Heart left ventricle (tissue), 16 donors: ENCODE results near the gene FBXO15. TPM values are rescaled to one million over a fixed set of nuclear protein-coding genes. Genes with fewer than 3 reads are reported as not detected.

ENCODE experiments used
- ATAC-seq, 4 donors: fragments of 200-7000 bp; cut with Tn5 transposase; one replicate each; pipeline ENCODE4 v1.9.1; 2020 to 2022; ENCODE audit warnings: moderate library complexity in 4 of 4, mild to moderate bottlenecking in 3 of 4, moderate number of reproducible peaks in 1 of 4
- DNase-seq, 5 donors: peaks; one replicate each; pipeline ENCODE4 v3.0.0-alpha.2; 2020
- H3K27ac ChIP-seq, 12 donors: fragments of 200-600 bp; sonication (generic) in 4 of 12; one replicate each; pipeline versions ENCODE4 v1.5.0 to v1.8.0; 2016 to 2022; ENCODE audit warnings: mild to moderate bottlenecking in 2 of 12
- H3K27me3 ChIP-seq, 9 donors: fragments of 200-600 bp; sonication (generic) in 2 of 9; one replicate each; pipeline versions ENCODE4 v1.5.1 to v1.8.0; 2016 to 2022; ENCODE audit warnings: mild to moderate bottlenecking in 3 of 9
- H3K36me3 ChIP-seq, 9 donors: fragments of 200-600 bp; sonication (generic) in 2 of 9; one replicate each; pipeline versions ENCODE4 v1.5.0 to v1.8.0; 2018 to 2022; ENCODE audit warnings: mild to moderate bottlenecking in 2 of 9
- H3K4me1 ChIP-seq, 12 donors: fragments of 200-600 bp; sonication (generic) in 4 of 12; one replicate each; pipeline versions ENCODE4 v1.5.0 to v1.8.0; 2016 to 2022; ENCODE audit warnings: mild to moderate bottlenecking in 3 of 12
- H3K4me3 ChIP-seq, 12 donors: fragments of 200-600 bp; sonication (generic) in 4 of 12; one replicate each; pipeline versions ENCODE4 v1.5.0 to v1.8.0; 2017 to 2022; ENCODE audit warnings: mild to moderate bottlenecking in 9 of 12, moderate library complexity in 4 of 12
- H3K9me3 ChIP-seq, 12 donors: fragments of 200-600 bp; sonication (generic) in 4 of 12; one replicate each; pipeline versions ENCODE4 v1.5.0 to v1.8.0; 2016 to 2022; ENCODE audit warnings: mild to moderate bottlenecking in 1 of 12
- CTCF ChIP-seq, 12 donors: fragments of 200-600 bp; sonication (generic) in 4 of 12; IDR thresholded peaks; one replicate each; pipeline versions ENCODE4 v1.5.0 to v1.8.0; 2018 to 2022; ENCODE audit warnings: antibody characterized with exemption in 12 of 12, mild to moderate bottlenecking in 5 of 12
- POLR2A ChIP-seq, 2 donors: fragments of 450-650 bp; IDR thresholded peaks; one replicate each; pipeline ENCODE4 v1.6.1; 2017; ENCODE audit warnings: antibody characterized with exemption in 2 of 2, mild to moderate bottlenecking in 2 of 2, moderate library complexity in 2 of 2
- WGBS, 4 donors: extraction: QIAGEN DNeasy Blood & Tissue Kit in 2 of 4; methylation state at CpG; one replicate each; pipeline versions ENCODE4 v1.1.5 to v1.1.7; 2013 to 2018; 5-methylcytosine and 5-hydroxymethylcytosine counted together
- intact Hi-C, 10 donors: fragments of 100-400 bp; cut with DNase I; formaldehyde crosslinking; loops; one replicate each; pipeline versions ENCODE4 v1.11.1 to v1.14.2; 2022
- polyA plus RNA-seq, 2 donors: library from polyadenylated mRNA; stranded (reverse); fragments of 200-250 nt; gene quantifications; one replicate each; pipeline ENCODE4 v1.2.3, GENCODE V29; 2013
- total RNA-seq, 9 donors: library from RNA; depleted of rRNA in 2 of 9; stranded (reverse); fragments of >200 nt in 2 of 9; fragmentation: NEBNext Ultra II Directional in 3 of 9; extraction: Animal tissue kit (Norgen Biotek cat#: 25700) in 3 of 9; gene quantifications; one replicate each; pipeline versions ENCODE4 v1.1.0 to v1.2.4, GENCODE V29; 2016 to 2023
- donor health status: ischemic (EF 13 %, LVEDD 7.1; RV severe dilation, severe dysfunction).
- donor health status: healthy with polysubstance abuse.
- donor health status: DM: no; HTN: yes; CAD: no.
- donor health status: DM: no; HTN: no; CAD: no.
- donor health status: ischemic (EF 25% LVEDD 6.9; RV normal size, moderate dysfunction).
- donor health status: ischemic (EF 25% LVEDD 5.7; RV mildly dilated, moderate dysfunction).
- donor health status: healthy.
- donor health status: DM: yes; HTN: yes; CAD: no.
- donor health status: ischemic (EF 35%, LVEDD 5.7; RV mildly dilated, moderate dysfunction).
- donor health status: nonischemic (EF 11% LVEDD 7.7; RV severe dilation, severe dysfunction).
- donor health status: DM: yes; HTN: yes; CAD: no.
- donor health status: PGD.
- donor health status: ischemic (EF 29% LVEDD 5.4; RV normal size, mild dysfunction).
- donor health status: nonischemic (EF 23%, LVEDD 6.1; RV moderate dilation, normal function).

Gene FBXO15
- total and polyA plus RNA-seq, 11 donors: 0.10 to 0.84 (median 0.39) TPM; not detected in 3

- Histone ChIP-seq H3K27me3 (no peaks in the 10 kb centered on the region), H3K4me1 (no peaks in the 10 kb centered on the region), H3K9me3 (peaks cover 0 to 18% (median 0%) of the 10 kb centered on the region in 12 donors), H3K4me3 (no peak overlapping the region), H3K36me3 (no peaks in the 10 kb centered on the region), H3K27ac (no peak overlapping the region)
- TF ChIP-seq POLR2A (IDR thresholded peaks at IDR 0.05) (no peak), CTCF (IDR thresholded peaks at IDR 0.05) (no peak)
- intact Hi-C loops: no loop called here
- 64 to 73% (median 68%) methylated on average over 4 of the region's 4 CpGs for WGBS, 4 donors
- ATAC-seq (no peak), DNase-seq (no peak)
Observed at GRCh38 chr18:74050807-74051206, 96.8 kb downstream of the FBXO15 start.

GRCh38 chr18:74040459-74041332 is 106.9 kb downstream of the FBXO15 start:
- DNase-seq (no peak), ATAC-seq (peak in 2 of 4 donors; percentile 37 to 58)
- Histone ChIP-seq H3K27ac (no peak overlapping the region), H3K36me3 (no peaks in the 10 kb centered on the region), H3K9me3 (no peaks in the 10 kb centered on the region), H3K4me1 (no peaks in the 10 kb centered on the region), H3K4me3 (no peak overlapping the region), H3K27me3 (no peaks in the 10 kb centered on the region)
- intact Hi-C loops: no loop called here
- WGBS, 4 donors: 68 to 70% (median 68%) methylated on average over 20 of the region's 20 CpGs
- TF ChIP-seq CTCF (IDR thresholded peaks at IDR 0.05): peak in 11 of 12 donors; percentile 21 to 50 (median 42)
- TF ChIP-seq POLR2A (IDR thresholded peaks at IDR 0.05): no peak

DNA sequence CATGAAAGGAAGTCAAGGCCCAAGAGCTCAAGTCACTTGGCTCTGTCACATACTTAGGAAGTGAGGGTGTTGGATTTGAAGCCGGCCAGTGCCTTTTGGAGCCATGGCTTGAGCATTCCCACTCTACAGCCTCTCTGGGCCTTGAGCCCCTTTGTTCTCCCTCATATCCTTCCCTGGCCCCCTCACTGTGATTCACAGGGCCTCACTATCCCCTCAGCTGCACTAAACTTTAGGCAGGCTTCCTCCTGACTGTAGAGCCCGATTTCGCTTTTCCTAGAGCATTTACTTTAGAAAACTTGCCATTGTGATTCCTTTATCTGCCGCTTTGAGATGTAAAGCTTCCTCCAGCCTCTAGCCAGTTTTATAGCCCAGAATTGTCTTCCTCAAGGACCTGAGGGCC is 107.6 kb downstream of the FBXO15 start:
- no peak overlapping the region for H3K4me3 ChIP-seq
- ATAC-seq (no peak), DNase-seq (no peak)
- intact Hi-C loops: no loop called here
- no peaks in the 10 kb centered on the region for H3K36me3 ChIP-seq
- H3K4me1 ChIP-seq: no peaks in the 10 kb centered on the region
- TF ChIP-seq POLR2A (IDR thresholded peaks at IDR 0.05) (no peak), CTCF (IDR thresholded peaks at IDR 0.05) (no peak)
- H3K9me3 ChIP-seq: no peaks in the 10 kb centered on the region
- H3K27ac ChIP-seq: no peak overlapping the region
- no peaks in the 10 kb centered on the region for H3K27me3 ChIP-seq
- 84 to 91% (median 87%) methylated on average over 4 of the region's 4 CpGs for WGBS, 4 donors

DNA sequence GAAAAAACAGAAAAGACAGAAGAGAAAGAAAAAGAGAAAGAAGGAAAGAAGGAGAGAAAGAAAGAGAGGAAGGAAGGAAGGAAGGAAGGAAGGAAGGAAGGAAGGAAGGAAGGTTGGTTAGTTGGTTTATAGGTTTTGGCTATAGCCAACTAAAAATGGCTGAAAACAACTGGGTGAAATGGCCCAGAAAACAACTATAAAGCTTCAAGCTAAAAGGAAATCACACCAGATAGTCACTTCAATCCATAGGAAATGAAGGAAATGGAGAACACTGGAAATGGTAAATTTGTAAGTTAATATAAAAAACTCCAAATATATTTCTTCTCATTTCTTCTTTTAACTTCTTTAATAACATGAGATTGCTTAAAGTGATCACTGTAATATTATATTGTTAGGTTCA is 118.5 kb downstream of the FBXO15 start:
- intact Hi-C loops: no loop called here
- DNase-seq (no peak), ATAC-seq (no peak)
- Histone ChIP-seq H3K27me3 (no peaks in the 10 kb centered on the region), H3K27ac (no peak overlapping the region), H3K4me1 (no peaks in the 10 kb centered on the region), H3K9me3 (peaks cover 0 to 5% (median 0%) of the 10 kb centered on the region in 12 donors), H3K36me3 (no peaks in the 10 kb centered on the region), H3K4me3 (no peak overlapping the region)
- TF ChIP-seq POLR2A (IDR thresholded peaks at IDR 0.05) (no peak), CTCF (IDR thresholded peaks at IDR 0.05) (no peak)

Other genes with a start within 250 kb of the FBXO15 start
- 100 to 1,000 TPM in 5 of 9 donors, 10 to 100 TPM in 4; 65.0 to 139 (median 110) TPM for gene TIMM21, start 689 bp upstream of the FBXO15 start, total RNA-seq
- 100 to 1,000 TPM in 1 of 2 donors, 10 to 100 TPM in 1; 89.7 to 114 TPM for gene TIMM21, start 689 bp upstream of the FBXO15 start, polyA plus RNA-seq
- 100 to 1,000 TPM in 4 of 9 donors, 10 to 100 TPM in 5; 46.5 to 146 (median 83.3) TPM for gene CYB5A, start 144.1 kb upstream of the FBXO15 start, total RNA-seq
- 10 to 100 TPM; 50.7 to 56.4 TPM for gene CYB5A, start 144.1 kb upstream of the FBXO15 start, polyA plus RNA-seq
- gene C18orf63, start 168.0 kb upstream of the FBXO15 start, total RNA-seq: not detected
- not detected for gene C18orf63, start 168.0 kb upstream of the FBXO15 start, polyA plus RNA-seq